Mesenchymal stem cell (in vitro differentiated cells and primary cell): Measurements from ENCODE around the gene SUN1.

Source experiments
- DNase-seq: peaks from one replicate; pipeline ENCODE4 v3.0.0-alpha.2; 2013
- H2AFZ ChIP-seq: one replicate; pipeline ENCODE4 v1.6.1; 2013; ENCODE audit warnings: low read depth, mild to moderate bottlenecking, control low read depth, inconsistent platforms, low read length, moderate library complexity
- H2AK5ac ChIP-seq: 2 replicates; pipeline ENCODE4 v1.6.1; 2013; ENCODE audit warnings: low read length, moderate library complexity, mild to moderate bottlenecking, inconsistent platforms; ENCODE audit not compliant: severe bottlenecking
- H2BK120ac ChIP-seq: one replicate; pipeline ENCODE4 v1.6.1; 2013; ENCODE audit warnings: low read depth, mild to moderate bottlenecking, inconsistent platforms, low read length, moderate library complexity
- H2BK12ac ChIP-seq, 2 experiments: one replicate each; pipeline ENCODE4 v1.6.1; 2013; ENCODE audit warnings: inconsistent platforms in 2 of 2, low read length in 2 of 2, mild to moderate bottlenecking in 2 of 2, moderate library complexity in 2 of 2, control low read depth in 1 of 2
- H2BK15ac ChIP-seq: one replicate; pipeline ENCODE4 v1.6.1; 2013; ENCODE audit warnings: mild to moderate bottlenecking, low read depth, inconsistent platforms; ENCODE audit not compliant: poor library complexity, severe bottlenecking
- H2BK5ac ChIP-seq: 2 replicates; pipeline ENCODE4 v1.6.1; 2013; ENCODE audit warnings: low read depth, mild to moderate bottlenecking, low read length, control low read depth, inconsistent platforms; ENCODE audit not compliant: poor library complexity, severe bottlenecking
- H3K14ac ChIP-seq, 2 experiments: one replicate each; pipeline ENCODE4 v1.6.1; 2013; ENCODE audit warnings: inconsistent platforms in 2 of 2, low read length in 2 of 2, control low read depth in 1 of 2, mild to moderate bottlenecking in 1 of 2, moderate library complexity in 1 of 2
- H3K18ac ChIP-seq, 2 experiments: one replicate each; pipeline ENCODE4 v1.6.1; 2013; ENCODE audit warnings: inconsistent platforms in 2 of 2, low read length in 2 of 2, control low read depth in 1 of 2, low read depth in 1 of 2, mild to moderate bottlenecking in 1 of 2
- H3K23ac ChIP-seq, 2 experiments: one replicate each; pipeline ENCODE4 v1.6.1; 2013; ENCODE audit warnings: inconsistent platforms in 2 of 2, low read length in 2 of 2, mild to moderate bottlenecking in 2 of 2, moderate library complexity in 2 of 2, control low read depth in 1 of 2
- H3K27ac ChIP-seq: 2 replicates; pipeline ENCODE4 v1.5.1; 2013; ENCODE audit warnings: mild to moderate bottlenecking, moderate library complexity, low read length, control low read depth, inconsistent platforms; ENCODE audit not compliant: poor library complexity, severe bottlenecking
- H3K27me3 ChIP-seq, 2 experiments: 2 replicates each; pipeline versions ENCODE4 v1.6.1 to v1.7.0; 2013; ENCODE audit warnings: low read length in 2 of 2, mild to moderate bottlenecking in 2 of 2, moderate library complexity in 2 of 2, control low read depth in 1 of 2, inconsistent platforms in 1 of 2; ENCODE audit not compliant: control insufficient read depth in 1 of 2, insufficient read depth in 1 of 2
- H3K36me3 ChIP-seq, 2 experiments: 2 replicates each; pipeline versions ENCODE4 v1.6.1 to v1.7.0; 2013; ENCODE audit warnings: low read length in 2 of 2, control low read depth in 1 of 2, inconsistent platforms in 1 of 2, low read depth in 1 of 2, mild to moderate bottlenecking in 1 of 2; ENCODE audit not compliant: insufficient read depth in 2 of 2, control insufficient read depth in 1 of 2
- H3K4ac ChIP-seq, 2 experiments: one replicate each; pipeline ENCODE4 v1.6.1; 2013; ENCODE audit warnings: inconsistent platforms in 2 of 2, low read length in 2 of 2, mild to moderate bottlenecking in 2 of 2, moderate library complexity in 2 of 2, control low read depth in 1 of 2, low read depth in 1 of 2
- H3K4me1 ChIP-seq: 2 replicates; pipeline ENCODE4 v1.6.1; 2013; ENCODE audit warnings: low read depth, low read length, control low read depth; ENCODE audit not compliant: control insufficient read depth, insufficient read depth
- H3K4me2 ChIP-seq: 2 replicates; pipeline ENCODE4 v1.6.1; 2013; ENCODE audit warnings: low read length, mild to moderate bottlenecking, inconsistent platforms; ENCODE audit not compliant: poor library complexity, severe bottlenecking
- H3K4me3 ChIP-seq, 2 experiments: 2 replicates each; pipeline versions ENCODE4 v1.5.1 to v1.7.0; 2013; ENCODE audit warnings: low read length in 2 of 2, mild to moderate bottlenecking in 2 of 2, control low read depth in 1 of 2, low read depth in 1 of 2; ENCODE audit not compliant: insufficient read depth in 1 of 2
- H3K79me1 ChIP-seq: replicated peaks from 2 replicates; pipeline ENCODE4 v1.6.1; 2013; ENCODE audit warnings: mild to moderate bottlenecking, control low read depth, low read length, inconsistent platforms; ENCODE audit not compliant: poor library complexity, severe bottlenecking
- H3K9ac ChIP-seq: 2 replicates; pipeline ENCODE4 v1.7.0; 2013; ENCODE audit warnings: mild to moderate bottlenecking, low read length, moderate library complexity
- H3K9me3 ChIP-seq: 2 replicates; pipeline ENCODE4 v1.7.0; 2013; ENCODE audit warnings: mild to moderate bottlenecking, low read length; ENCODE audit not compliant: control insufficient read depth
- H4K8ac ChIP-seq: one replicate; pipeline ENCODE4 v1.6.1; 2013; ENCODE audit warnings: inconsistent platforms, mild to moderate bottlenecking, low read length, moderate library complexity
- H4K91ac ChIP-seq: one replicate; pipeline ENCODE4 v1.6.1; 2013; ENCODE audit warnings: mild to moderate bottlenecking, low read length, inconsistent platforms
- WGBS: methylation state at CpG from one replicate; pipeline ENCODE4 v1.1.7; 2013; ENCODE audit warnings: mixed read lengths; 5-methylcytosine and 5-hydroxymethylcytosine counted together

The SUN1 gene

DNA sequence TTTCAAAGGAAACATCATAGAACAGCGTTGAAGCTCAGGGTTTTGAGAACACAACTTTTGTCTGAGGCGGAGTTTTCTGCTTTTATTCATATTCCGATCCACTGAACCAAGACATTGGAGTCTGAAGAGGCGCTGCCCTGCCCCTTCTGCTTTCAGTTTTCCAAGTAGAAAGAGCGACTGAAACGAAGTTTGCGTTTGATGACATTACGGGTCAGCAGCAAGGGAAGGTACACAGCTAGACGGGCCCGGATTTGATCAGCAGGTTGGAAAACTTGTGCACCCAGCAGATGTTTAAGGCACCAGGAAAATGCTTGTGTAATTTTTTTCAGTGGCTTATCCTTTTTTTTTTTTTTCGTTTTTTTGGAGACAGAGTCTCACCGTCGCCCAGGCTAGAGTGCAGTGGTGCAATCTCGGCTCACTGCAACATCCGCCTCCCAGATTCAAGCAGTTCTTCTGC, 720 bp downstream of the SUN1 start:
- DNase-seq: no peak
- peak overlapping the region; percentile 33 for H3K27ac ChIP-seq
- peak overlapping the region; percentile 94 for H3K9ac ChIP-seq
- H3K27me3 ChIP-seq: no peaks in the 10 kb centered on the region
- H3K18ac ChIP-seq: no peak overlapping the region
- no peak overlapping the region for H3K23ac ChIP-seq
- H3K4ac ChIP-seq: no peak overlapping the region
- H3K4me3 ChIP-seq: peak overlapping the region in 1 of 2 experiments; percentile 61
- no peak overlapping the region for H3K14ac ChIP-seq
- H2BK15ac ChIP-seq: no peak overlapping the region
- peak overlapping the region in 1 of 2 experiments; percentile 39 for H2BK12ac ChIP-seq
- H2BK5ac ChIP-seq: no peak overlapping the region
- no peak overlapping the region for H3K4me2 ChIP-seq
- H2AFZ ChIP-seq: no peak overlapping the region
- H3K9me3 ChIP-seq: no peaks in the 10 kb centered on the region
- no peak overlapping the region for H4K91ac ChIP-seq
- H3K36me3 ChIP-seq: peaks cover 24 to 28% of the 10 kb centered on the region in 2 experiments
- H2AK5ac ChIP-seq: no peak overlapping the region
- H3K79me1 ChIP-seq: peaks cover 29% of the 10 kb centered on the region
- peaks cover 31% of the 10 kb centered on the region for H3K4me1 ChIP-seq
- no peak overlapping the region for H2BK120ac ChIP-seq
- H4K8ac ChIP-seq: no peak overlapping the region
- 83% methylated on average over 15 of the region's 15 CpGs for WGBS

DNA sequence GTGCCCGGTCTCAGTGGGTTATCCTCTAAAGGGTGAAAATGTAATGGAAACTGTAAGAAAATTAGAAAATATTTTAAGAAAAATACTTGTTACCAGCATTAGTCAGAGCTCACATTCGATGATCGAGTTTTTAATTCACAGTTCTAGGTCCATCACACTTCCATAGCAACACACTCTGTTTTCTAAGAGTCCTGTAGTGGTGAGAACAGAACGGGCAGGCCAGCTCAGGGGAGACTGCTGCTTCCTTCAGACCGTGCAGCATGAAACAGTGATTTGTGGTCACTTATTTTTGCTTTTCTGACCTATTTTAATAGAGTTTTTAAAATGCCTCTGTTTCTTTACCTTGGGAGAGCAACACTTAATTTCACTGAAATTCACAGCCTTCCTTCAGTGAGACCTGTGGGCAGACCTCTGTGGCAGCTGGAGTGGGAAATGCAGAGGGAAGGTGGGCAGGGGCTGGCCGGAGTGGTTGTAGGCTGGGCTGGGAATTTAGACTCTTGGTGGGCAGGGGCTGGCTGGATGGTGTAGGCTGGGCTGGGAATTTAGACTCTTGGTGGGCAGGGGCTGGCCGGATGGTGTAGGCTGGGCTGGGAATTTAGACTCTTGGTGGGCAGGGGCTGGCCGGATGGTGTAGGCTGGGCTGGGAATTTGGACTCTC, 1.5 kb downstream of the SUN1 start:
- no peak overlapping the region for H3K4ac ChIP-seq

DNA sequence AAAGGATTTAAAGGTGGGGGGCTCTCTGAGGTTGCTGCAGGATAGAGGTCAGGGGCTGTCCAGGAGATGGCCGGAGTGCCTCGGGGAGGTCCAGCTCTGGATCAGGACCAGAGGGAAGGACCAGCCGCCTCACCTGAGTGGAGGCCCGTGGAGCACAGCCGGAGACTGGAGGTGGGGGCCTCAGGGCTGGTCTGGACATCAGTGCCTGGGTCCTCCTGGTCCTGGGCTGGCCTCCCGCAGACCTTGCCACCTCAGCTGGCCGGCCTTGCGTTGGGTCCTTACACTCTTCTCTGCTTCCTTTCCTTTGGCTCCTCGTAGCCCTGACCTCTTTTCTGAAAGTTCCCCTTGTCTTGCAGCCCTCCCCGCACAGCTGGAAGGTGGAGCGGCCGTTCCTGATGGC, 2.0 kb downstream of the SUN1 start:
- peak overlapping the region; percentile 94 for H3K9ac ChIP-seq
- H3K4me2 ChIP-seq: no peak overlapping the region
- peak overlapping the region in 1 of 2 experiments; percentile 69 for H3K4ac ChIP-seq
- no peak overlapping the region for H3K4me3 ChIP-seq
- peak overlapping the region; percentile 34 for H4K91ac ChIP-seq
- H2BK120ac ChIP-seq: no peak overlapping the region
- 96% methylated on average over 12 of the region's 12 CpGs for WGBS
- H3K4me1 ChIP-seq: peaks cover 30% of the 10 kb centered on the region
- H2AFZ ChIP-seq: no peak overlapping the region
- H3K79me1 ChIP-seq: peaks cover 38% of the 10 kb centered on the region
- peak overlapping the region in 1 of 2 experiments; percentile 17 for H2BK12ac ChIP-seq
- no peak overlapping the region for H3K23ac ChIP-seq
- H2BK15ac ChIP-seq: no peak overlapping the region
- no peak overlapping the region for H2AK5ac ChIP-seq
- H3K9me3 ChIP-seq: no peaks in the 10 kb centered on the region
- no peak overlapping the region for H3K14ac ChIP-seq
- DNase-seq: no peak
- H4K8ac ChIP-seq: peak overlapping the region; percentile 7
- peaks cover 26 to 37% of the 10 kb centered on the region in 2 experiments for H3K36me3 ChIP-seq
- H3K27ac ChIP-seq: no peak overlapping the region
- H3K27me3 ChIP-seq: no peaks in the 10 kb centered on the region
- no peak overlapping the region for H2BK5ac ChIP-seq
- peak overlapping the region in 1 of 2 experiments; percentile 37 for H3K18ac ChIP-seq

More for the DNA sequence above, 1.5 kb downstream of the SUN1 start:
- Histone ChIP-seq H2BK12ac (no peak overlapping the region), H2AK5ac (no peak overlapping the region), H2BK120ac (no peak overlapping the region), H4K91ac (no peak overlapping the region), H3K9me3 (no peaks in the 10 kb centered on the region), H3K4me1 (peaks cover 31% of the 10 kb centered on the region), H2BK5ac (no peak overlapping the region), H3K14ac (no peak overlapping the region), H2BK15ac (no peak overlapping the region), H3K23ac (no peak overlapping the region), H3K36me3 (peaks cover 25 to 34% of the 10 kb centered on the region in 2 experiments), H3K27ac (no peak overlapping the region), H3K27me3 (no peaks in the 10 kb centered on the region), H3K79me1 (peaks cover 34% of the 10 kb centered on the region), H3K4me3 (no peak overlapping the region), H2AFZ (no peak overlapping the region), H3K9ac (peak overlapping the region; percentile 94), H4K8ac (peak overlapping the region; percentile 45), H3K4me2 (no peak overlapping the region), H3K18ac (peak overlapping the region in 1 of 2 experiments; percentile 30)
- DNase-seq: peak; percentile 26
- 86% methylated on average over 6 of the region's 8 CpGs for WGBS

DNA sequence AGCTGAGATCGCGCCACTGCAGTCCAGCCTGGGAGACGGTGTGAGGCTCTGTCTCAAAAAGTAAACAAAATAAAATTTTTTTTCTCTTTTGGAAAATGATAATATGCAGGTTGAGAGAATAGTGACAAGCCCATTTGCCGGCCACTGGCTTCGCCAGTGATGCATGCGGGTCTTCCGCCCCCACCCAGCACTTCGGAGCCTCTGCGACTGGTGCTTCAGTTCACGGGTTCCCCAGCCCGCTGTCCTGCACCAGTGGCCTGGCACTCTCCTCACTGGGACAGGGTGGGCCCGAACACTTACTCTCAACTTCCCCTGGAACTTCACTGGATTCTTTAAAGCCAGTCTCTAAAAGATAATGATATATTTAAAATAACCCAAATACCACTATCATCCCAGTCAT, 2.7 kb downstream of the SUN1 start:
- 96% methylated on average over 9 of the region's 12 CpGs for WGBS
- no peak overlapping the region for H2BK12ac ChIP-seq
- H2BK15ac ChIP-seq: no peak overlapping the region
- no peak overlapping the region for H4K91ac ChIP-seq
- H3K36me3 ChIP-seq: peaks cover 31 to 43% of the 10 kb centered on the region in 2 experiments
- H3K9me3 ChIP-seq: no peaks in the 10 kb centered on the region
- no peak overlapping the region for H3K4me2 ChIP-seq
- no peak overlapping the region for H2AK5ac ChIP-seq
- no peak overlapping the region for H3K27ac ChIP-seq
- no peak overlapping the region for H3K4me3 ChIP-seq
- H2BK5ac ChIP-seq: no peak overlapping the region
- no peak overlapping the region for H3K14ac ChIP-seq
- H2AFZ ChIP-seq: no peak overlapping the region
- DNase-seq: no peak
- no peak overlapping the region for H3K23ac ChIP-seq
- no peak overlapping the region for H2BK120ac ChIP-seq
- no peak overlapping the region for H3K4ac ChIP-seq
- H3K4me1 ChIP-seq: peaks cover 30% of the 10 kb centered on the region
- no peak overlapping the region for H3K9ac ChIP-seq
- peaks cover 38% of the 10 kb centered on the region for H3K79me1 ChIP-seq
- no peak overlapping the region for H4K8ac ChIP-seq
- H3K18ac ChIP-seq: no peak overlapping the region
- no peaks in the 10 kb centered on the region for H3K27me3 ChIP-seq
